ENCODE measurements around the gene PPP1R12A. TPM values are rescaled to one million over a fixed set of nuclear protein-coding genes. Genes with fewer than 3 reads are reported as not detected.

Gene PPP1R12A
- total RNA-seq, 1 experiment from 2014 or later, result 84.9 TPM

- H3K4me3 ChIP-seq (ENCODE audit: low read length), result no peak overlapping the region
- H3K9me3 ChIP-seq (ENCODE audit: low read length), result no peaks in the 10 kb centered on the region
- H3K4me2 ChIP-seq (ENCODE audit: low read depth, low read length, poor library complexity, severe bottlenecking), result no peak overlapping the region
- no peak overlapping the region for H2AFZ ChIP-seq (ENCODE audit: low read length)
- no peaks in the 10 kb centered on the region for H3K9me2 ChIP-seq (replicated peaks; ENCODE audit: insufficient read depth, low read length)
- no peaks in the 10 kb centered on the region for H3K27me3 ChIP-seq (ENCODE audit: low read length)
- H3K9ac ChIP-seq (ENCODE audit: low read length), result no peak overlapping the region
- no peak overlapping the region for H3K27ac ChIP-seq (ENCODE audit: low read length)
- H3K79me2 ChIP-seq (ENCODE audit: low read length), result no peaks in the 10 kb centered on the region
- H3K36me3 ChIP-seq (ENCODE audit: insufficient read depth, low read length), result no peaks in the 10 kb centered on the region
- no peaks in the 10 kb centered on the region for H3K4me1 ChIP-seq (ENCODE audit: low read length)
- no peak for DNase-seq
- H4K20me1 ChIP-seq (ENCODE audit: insufficient read depth, low read depth, low read length), result no peaks in the 10 kb centered on the region
These were observed 171.0 kb downstream of the PPP1R12A start for GRCh38 chr12:79763766-79764452.

GRCh38 chr12:79761341-79761740, 173.6 kb downstream of the PPP1R12A start:
- Histone ChIP-seq H3K9ac (ENCODE audit: low read length) (no peak overlapping the region), H3K27me3 (ENCODE audit: low read length) (no peaks in the 10 kb centered on the region), H3K36me3 (ENCODE audit: insufficient read depth, low read length) (no peaks in the 10 kb centered on the region), H2AFZ (ENCODE audit: low read length) (no peak overlapping the region), H3K27ac (ENCODE audit: low read length) (no peak overlapping the region), H3K4me1 (ENCODE audit: low read length) (no peaks in the 10 kb centered on the region), H4K20me1 (ENCODE audit: insufficient read depth, low read depth, low read length) (no peaks in the 10 kb centered on the region), H3K4me2 (ENCODE audit: low read depth, low read length, poor library complexity, severe bottlenecking) (no peak overlapping the region), H3K9me3 (ENCODE audit: low read length) (no peaks in the 10 kb centered on the region), H3K4me3 (ENCODE audit: low read length) (no peak overlapping the region), H3K9me2 (replicated peaks; ENCODE audit: insufficient read depth, low read length) (no peaks in the 10 kb centered on the region), H3K79me2 (ENCODE audit: low read length) (no peaks in the 10 kb centered on the region)
- no peak for DNase-seq

- Histone ChIP-seq H3K9me2 (replicated peaks; ENCODE audit: insufficient read depth, low read length) (no peaks in the 10 kb centered on the region), H3K27me3 (ENCODE audit: low read length) (no peaks in the 10 kb centered on the region; the same call in 1 of the 2 replicates), H3K27ac (ENCODE audit: low read length) (no peak overlapping the region), H2AFZ (ENCODE audit: low read length) (no peak overlapping the region), H3K9ac (ENCODE audit: low read length) (no peak overlapping the region), H3K79me2 (ENCODE audit: low read length) (no peaks in the 10 kb centered on the region), H3K9me3 (ENCODE audit: low read length) (no peaks in the 10 kb centered on the region), H4K20me1 (ENCODE audit: insufficient read depth, low read depth, low read length) (no peaks in the 10 kb centered on the region), H3K4me3 (ENCODE audit: low read length) (no peak overlapping the region), H3K36me3 (ENCODE audit: insufficient read depth, low read length) (no peaks in the 10 kb centered on the region), H3K4me1 (ENCODE audit: low read length) (no peaks in the 10 kb centered on the region), H3K4me2 (ENCODE audit: low read depth, low read length, poor library complexity, severe bottlenecking) (no peak overlapping the region)
- no peak for DNase-seq
These were observed 187.6 kb downstream of the PPP1R12A start for GRCh38 chr12:79747274-79747673.

- H3K9me3 ChIP-seq (ENCODE audit: low read length), result no peaks in the 10 kb centered on the region
- no peaks in the 10 kb centered on the region for H3K79me2 ChIP-seq (ENCODE audit: low read length)
- H3K27ac ChIP-seq (ENCODE audit: low read length), result no peak overlapping the region
- peak; percentile 84 for DNase-seq
- H3K36me3 ChIP-seq (ENCODE audit: insufficient read depth, low read length), result no peaks in the 10 kb centered on the region
- H2AFZ ChIP-seq (ENCODE audit: low read length), result no peak overlapping the region
- no peak overlapping the region for H3K4me3 ChIP-seq (ENCODE audit: low read length)
- H3K9ac ChIP-seq (ENCODE audit: low read length), result no peak overlapping the region
- no peaks in the 10 kb centered on the region for H3K9me2 ChIP-seq (replicated peaks; ENCODE audit: insufficient read depth, low read length)
- no peaks in the 10 kb centered on the region; the same call in 1 of the 2 replicates for H3K27me3 ChIP-seq (ENCODE audit: low read length)
- H4K20me1 ChIP-seq (ENCODE audit: insufficient read depth, low read depth, low read length), result no peaks in the 10 kb centered on the region
- H3K4me1 ChIP-seq (ENCODE audit: low read length), result no peaks in the 10 kb centered on the region
- H3K4me2 ChIP-seq (ENCODE audit: low read depth, low read length, poor library complexity, severe bottlenecking), result no peak overlapping the region
These were observed 196.8 kb downstream of the PPP1R12A start for GRCh38 chr12:79737875-79738718.

GRCh38 chr12:79732638-79733037, 202.3 kb downstream of the PPP1R12A start:
- H3K9me3 ChIP-seq (ENCODE audit: low read length), result no peaks in the 10 kb centered on the region
- H3K4me1 ChIP-seq (ENCODE audit: low read length), result no peaks in the 10 kb centered on the region
- no peaks in the 10 kb centered on the region for H3K9me2 ChIP-seq (replicated peaks; ENCODE audit: insufficient read depth, low read length)
- H3K4me2 ChIP-seq (ENCODE audit: low read depth, low read length, poor library complexity, severe bottlenecking), result no peak overlapping the region
- H3K27me3 ChIP-seq (ENCODE audit: low read length), result no peaks in the 10 kb centered on the region
- no peak overlapping the region for H3K4me3 ChIP-seq (ENCODE audit: low read length)
- H3K9ac ChIP-seq (ENCODE audit: low read length), result no peak overlapping the region
- DNase-seq, result no peak
- H2AFZ ChIP-seq (ENCODE audit: low read length), result no peak overlapping the region
- no peak overlapping the region for H3K27ac ChIP-seq (ENCODE audit: low read length)
- no peaks in the 10 kb centered on the region for H4K20me1 ChIP-seq (ENCODE audit: insufficient read depth, low read depth, low read length)
- H3K36me3 ChIP-seq (ENCODE audit: insufficient read depth, low read length), result no peaks in the 10 kb centered on the region
- no peaks in the 10 kb centered on the region for H3K79me2 ChIP-seq (ENCODE audit: low read length)

- Histone ChIP-seq H3K4me2 (ENCODE audit: low read depth, low read length, poor library complexity, severe bottlenecking) (no peak overlapping the region), H3K9me3 (ENCODE audit: low read length) (no peaks in the 10 kb centered on the region), H3K27me3 (ENCODE audit: low read length) (no peaks in the 10 kb centered on the region), H3K9ac (ENCODE audit: low read length) (no peak overlapping the region), H2AFZ (ENCODE audit: low read length) (no peak overlapping the region), H3K4me1 (ENCODE audit: low read length) (no peaks in the 10 kb centered on the region), H3K4me3 (ENCODE audit: low read length) (no peak overlapping the region), H3K36me3 (ENCODE audit: insufficient read depth, low read length) (no peaks in the 10 kb centered on the region), H4K20me1 (ENCODE audit: insufficient read depth, low read depth, low read length) (no peaks in the 10 kb centered on the region), H3K9me2 (replicated peaks; ENCODE audit: insufficient read depth, low read length) (no peaks in the 10 kb centered on the region), H3K27ac (ENCODE audit: low read length) (no peak overlapping the region), H3K79me2 (ENCODE audit: low read length) (no peaks in the 10 kb centered on the region)
- no peak for DNase-seq
These were observed 208.9 kb downstream of the PPP1R12A start for GRCh38 chr12:79725987-79726386.

Small RNA genes within 50 kb of the gene (small RNA-seq; reads per million reads assigned to genes)
- gene RNA5SP363, result not detected

Other genes starting within 250 kb of the PPP1R12A start
- 83.2 and 184 TPM in 2 replicates for gene PAWR, start 244.1 kb downstream of the PPP1R12A start, total RNA-seq (2014; rRNA removed; shearing (Covaris generic); ENCODE audit: low replicate concordance)
- not detected in 2 replicates for gene OTOGL, start 164.4 kb upstream of the PPP1R12A start, total RNA-seq (2014; rRNA removed; shearing (Covaris generic); ENCODE audit: low replicate concordance)

Measured in Karpas-422 (cell line).